IPS-20b (cell line): ENCODE measurements around the gene LITAF.

Experiments used
- H3K27ac ChIP-seq: one replicate; pipeline ENCODE4 v1.5.1; 2013; ENCODE audit warnings: low read length
- H3K27me3 ChIP-seq: 2 replicates; pipeline ENCODE4 v1.6.1; 2013; ENCODE audit warnings: mild to moderate bottlenecking, low read length, inconsistent platforms; ENCODE audit not compliant: insufficient read depth
- H3K36me3 ChIP-seq: 2 replicates; pipeline ENCODE4 v1.6.1; 2013; ENCODE audit warnings: low read depth, mild to moderate bottlenecking, inconsistent platforms, low read length, moderate library complexity; ENCODE audit not compliant: insufficient read depth
- H3K4me1 ChIP-seq: 2 replicates; pipeline ENCODE4 v1.6.1; 2013; ENCODE audit warnings: mild to moderate bottlenecking, control low read depth, inconsistent platforms, low read length, moderate library complexity; ENCODE audit not compliant: insufficient read depth
- H3K4me3 ChIP-seq: 2 replicates; pipeline ENCODE4 v1.5.1; 2013; ENCODE audit warnings: mild to moderate bottlenecking, low read length, inconsistent platforms
- H3K9ac ChIP-seq: 2 replicates; pipeline ENCODE4 v1.6.1; 2013; ENCODE audit warnings: low read depth, mild to moderate bottlenecking, inconsistent platforms, low read length, moderate library complexity
- H3K9me3 ChIP-seq: 2 replicates; pipeline ENCODE4 v1.6.1; 2013; ENCODE audit warnings: mild to moderate bottlenecking, low read depth, low read length, inconsistent platforms; ENCODE audit not compliant: insufficient read depth

The LITAF gene

DNA sequence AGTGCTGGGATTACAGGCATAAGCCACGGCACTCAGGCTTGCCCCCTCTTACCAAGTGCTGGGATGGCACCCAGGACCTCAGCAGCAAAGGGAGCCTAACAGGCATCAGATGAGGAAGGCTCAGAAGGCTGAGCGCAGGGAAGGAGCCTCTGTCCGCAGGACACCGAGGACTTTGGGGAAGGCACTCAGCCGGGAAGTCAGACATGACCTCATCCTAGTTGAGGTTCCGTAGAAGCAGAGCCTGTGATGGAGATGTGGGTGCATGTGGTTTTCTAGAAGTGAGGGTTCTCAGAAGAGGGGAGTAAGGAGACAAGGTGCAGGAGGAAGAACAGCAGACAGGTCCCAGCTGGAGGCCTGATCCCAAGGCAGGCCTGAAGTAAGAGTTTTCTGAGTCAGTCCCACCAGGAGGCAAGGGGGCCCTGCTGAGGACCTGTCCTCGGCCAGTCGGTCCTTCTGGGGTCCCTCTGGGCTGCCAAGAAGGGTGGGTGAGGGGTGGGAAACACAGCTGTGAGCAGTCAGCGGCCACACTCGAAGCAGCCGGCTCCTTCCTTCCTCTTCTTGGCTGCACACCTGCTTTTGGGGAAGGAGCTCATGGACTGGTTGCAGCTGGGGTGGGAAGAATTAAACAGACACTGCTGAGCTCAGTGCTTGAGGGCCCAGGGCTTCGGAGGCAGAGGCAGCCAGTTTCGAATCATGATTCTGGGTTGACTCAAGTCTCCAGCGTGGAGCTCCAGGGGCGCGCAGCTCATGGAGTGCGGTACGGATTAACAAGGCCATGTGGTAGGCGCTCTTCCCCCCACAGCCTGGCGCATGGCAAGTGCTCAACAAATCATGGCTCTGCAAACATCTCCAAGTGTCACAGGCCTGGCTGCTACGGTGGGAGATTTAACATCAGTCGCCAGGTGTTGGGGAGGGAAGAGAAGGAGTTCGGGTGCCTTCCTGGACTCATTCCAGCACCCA is 42.6 kb upstream of the LITAF start:
- Histone ChIP-seq H3K36me3 (no peaks in the 10 kb centered on the region), H3K9ac (no peak overlapping the region), H3K27ac (no peak overlapping the region), H3K4me3 (no peak overlapping the region), H3K27me3 (no peaks in the 10 kb centered on the region), H3K9me3 (no peaks in the 10 kb centered on the region), H3K4me1 (no peaks in the 10 kb centered on the region)

DNA sequence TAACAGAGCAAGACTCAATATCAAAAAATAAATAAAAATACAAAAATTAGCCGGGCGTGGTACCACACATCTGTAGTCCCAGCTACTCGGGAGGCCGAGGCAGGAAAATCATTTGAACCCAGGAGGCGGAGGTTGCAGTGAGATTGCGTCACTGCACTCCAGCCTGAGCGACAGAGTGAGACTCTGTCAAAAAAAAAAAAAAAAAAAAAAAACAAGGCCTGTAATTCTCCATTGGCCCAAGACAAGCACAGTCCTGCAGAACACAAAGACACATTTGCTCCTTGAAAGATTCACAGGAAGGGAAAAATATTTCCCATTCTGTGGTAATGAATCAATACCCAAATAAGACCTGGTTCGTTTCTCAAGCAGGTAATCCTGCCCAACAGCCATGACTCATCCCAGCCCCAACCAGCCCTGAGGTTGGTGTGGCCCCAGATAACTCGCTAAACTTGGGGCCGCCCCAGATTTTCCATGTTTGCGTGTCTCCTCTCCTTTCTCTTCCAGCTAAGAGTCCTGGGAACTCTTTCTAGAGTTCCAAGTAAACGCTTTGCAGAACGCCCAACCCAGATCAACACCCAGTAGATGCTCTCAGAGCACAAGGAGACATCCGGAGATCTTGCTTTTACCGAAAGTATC is 41.2 kb upstream of the LITAF start:
- H3K36me3 ChIP-seq, result no peaks in the 10 kb centered on the region
- H3K9ac ChIP-seq, result no peak overlapping the region
- H3K27ac ChIP-seq, result no peak overlapping the region
- H3K9me3 ChIP-seq, result no peaks in the 10 kb centered on the region
- no peaks in the 10 kb centered on the region for H3K27me3 ChIP-seq
- H3K4me3 ChIP-seq, result no peak overlapping the region
- no peaks in the 10 kb centered on the region for H3K4me1 ChIP-seq

- H3K36me3 ChIP-seq, result no peaks in the 10 kb centered on the region
- no peak overlapping the region for H3K4me3 ChIP-seq
- H3K27ac ChIP-seq, result no peak overlapping the region
- no peaks in the 10 kb centered on the region for H3K4me1 ChIP-seq
- H3K27me3 ChIP-seq, result no peaks in the 10 kb centered on the region
- no peaks in the 10 kb centered on the region for H3K9me3 ChIP-seq
- H3K9ac ChIP-seq, result no peak overlapping the region
Measured at GRCh38 chr16:11627292-11627663, 40.6 kb upstream of the LITAF start.

DNA sequence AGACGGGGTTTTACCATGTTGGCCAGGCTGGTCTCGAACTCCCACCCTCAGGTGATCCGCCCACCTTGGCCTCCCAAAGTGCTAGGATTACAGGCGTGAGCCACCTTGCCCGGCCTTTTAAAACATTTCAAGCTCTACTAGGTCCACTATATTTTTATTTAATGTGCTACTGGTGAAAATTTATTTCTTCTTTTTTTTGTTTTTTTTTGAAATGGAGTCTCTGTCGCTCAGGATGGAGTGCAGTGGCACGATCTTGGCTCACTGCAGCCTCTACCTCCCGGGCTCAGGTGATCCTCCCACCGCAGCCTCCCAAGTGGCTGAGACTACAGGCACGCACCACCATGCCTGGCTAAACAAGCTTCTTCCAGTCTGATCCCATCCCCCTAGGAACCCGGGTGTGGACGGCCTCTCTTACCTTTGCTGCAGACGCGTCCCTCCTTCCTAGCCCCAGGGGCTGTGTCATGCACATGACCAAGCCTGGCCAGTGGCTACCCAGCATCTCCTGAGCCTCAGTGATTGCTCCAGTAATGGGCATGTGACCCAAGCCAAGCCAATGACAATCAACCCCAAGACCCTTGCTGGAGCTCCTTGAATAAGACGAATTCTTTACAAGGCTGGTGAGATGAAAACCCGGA is 40.1 kb upstream of the LITAF start:
- H3K36me3 ChIP-seq, result no peaks in the 10 kb centered on the region
- no peaks in the 10 kb centered on the region for H3K9me3 ChIP-seq
- H3K4me1 ChIP-seq, result no peaks in the 10 kb centered on the region
- H3K9ac ChIP-seq, result no peak overlapping the region
- H3K4me3 ChIP-seq, result no peak overlapping the region
- no peaks in the 10 kb centered on the region for H3K27me3 ChIP-seq
- H3K27ac ChIP-seq, result no peak overlapping the region

DNA sequence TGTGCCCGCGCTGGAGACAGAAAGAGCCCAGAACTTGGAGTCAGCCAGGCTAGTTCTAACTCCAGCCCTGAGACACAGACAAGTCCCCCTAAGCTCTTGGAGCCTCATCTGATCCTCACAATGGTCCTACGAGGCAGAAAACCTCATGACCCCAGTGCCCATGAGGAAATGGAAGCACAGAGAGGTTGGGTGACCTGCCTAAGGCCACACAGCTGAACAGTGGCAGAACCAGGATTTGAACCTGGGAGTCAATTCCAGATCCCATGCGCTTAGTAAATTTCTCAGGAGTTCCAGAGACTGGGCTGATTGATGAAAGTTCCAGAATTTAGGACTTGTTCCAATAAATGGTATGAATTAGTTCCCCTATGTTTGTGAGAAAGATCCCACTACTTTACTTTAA is 39.0 kb upstream of the LITAF start:
- no peaks in the 10 kb centered on the region for H3K27me3 ChIP-seq
- no peak overlapping the region for H3K4me3 ChIP-seq
- H3K36me3 ChIP-seq, result no peaks in the 10 kb centered on the region
- H3K9ac ChIP-seq, result no peak overlapping the region
- H3K9me3 ChIP-seq, result no peaks in the 10 kb centered on the region
- H3K27ac ChIP-seq, result no peak overlapping the region
- no peaks in the 10 kb centered on the region for H3K4me1 ChIP-seq

DNA sequence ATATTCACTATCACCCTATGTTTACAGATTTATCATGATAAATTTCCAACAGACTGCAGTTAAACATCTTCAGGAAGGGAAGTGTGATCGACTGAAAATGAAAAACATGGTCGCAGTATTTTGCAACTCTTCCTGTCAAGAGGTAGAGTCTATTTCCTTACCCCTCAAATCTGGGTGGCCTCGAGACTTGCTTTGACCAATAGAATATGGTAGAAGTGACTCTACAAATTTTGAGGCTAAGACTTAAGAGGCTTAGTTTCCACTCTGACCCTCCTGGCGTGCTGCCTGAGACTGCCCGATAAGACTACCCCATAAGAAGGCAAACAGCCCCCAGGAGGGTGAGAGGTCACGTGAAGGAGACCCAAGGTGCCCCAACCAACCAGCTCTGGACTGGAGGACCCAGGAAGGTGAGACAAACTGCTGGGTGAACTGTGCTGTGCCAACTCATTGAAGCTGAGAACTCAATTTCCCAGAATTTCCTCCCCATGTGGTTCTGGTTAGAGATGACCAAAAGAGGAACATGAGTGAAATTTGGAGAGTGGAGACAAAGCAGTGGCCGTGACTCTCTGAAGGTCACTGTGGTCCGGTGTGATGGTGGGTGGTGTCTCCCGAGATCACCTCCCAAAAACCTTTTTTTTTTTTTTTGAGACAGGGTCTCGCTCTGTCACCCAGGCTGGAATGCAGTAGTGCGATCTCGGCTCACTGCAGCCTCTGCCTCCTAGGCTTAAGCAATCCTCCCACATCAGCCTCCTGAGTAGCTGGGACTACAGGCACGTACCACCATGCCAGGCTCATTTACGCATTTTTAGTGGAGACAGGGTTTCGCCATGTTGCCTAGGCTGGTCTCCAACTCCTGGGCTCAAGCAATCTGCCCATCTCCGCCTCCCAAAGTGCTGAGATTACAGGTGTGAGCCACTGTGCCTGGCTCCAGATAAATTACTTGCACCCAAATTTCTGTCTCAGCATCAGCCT is 38.2 kb upstream of the LITAF start:
- Histone ChIP-seq H3K4me1 (no peaks in the 10 kb centered on the region), H3K9ac (no peak overlapping the region), H3K27ac (no peak overlapping the region), H3K27me3 (no peaks in the 10 kb centered on the region), H3K36me3 (no peaks in the 10 kb centered on the region), H3K4me3 (no peak overlapping the region), H3K9me3 (no peaks in the 10 kb centered on the region)

DNA sequence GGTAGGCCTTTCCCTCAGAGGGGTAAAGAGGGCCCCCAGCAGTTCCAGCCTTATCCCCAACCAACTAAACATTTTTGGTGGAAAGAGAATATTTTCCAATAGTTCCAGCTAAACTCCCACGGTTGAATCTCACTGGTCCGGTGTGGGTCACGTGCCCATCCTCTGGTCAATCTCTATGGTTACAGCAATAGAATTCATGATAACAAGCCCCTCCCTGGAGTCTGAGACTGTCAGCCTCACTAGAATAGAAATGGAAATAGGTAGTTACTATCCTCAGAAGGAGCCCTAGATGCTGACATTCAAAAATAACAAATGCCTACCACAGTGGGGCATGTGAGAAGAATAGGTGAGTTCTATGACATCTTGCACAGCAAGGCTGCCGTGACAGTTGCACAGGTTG is 37.5 kb upstream of the LITAF start:
- Histone ChIP-seq H3K4me1 (no peaks in the 10 kb centered on the region), H3K27ac (no peak overlapping the region), H3K9ac (no peak overlapping the region)

DNA sequence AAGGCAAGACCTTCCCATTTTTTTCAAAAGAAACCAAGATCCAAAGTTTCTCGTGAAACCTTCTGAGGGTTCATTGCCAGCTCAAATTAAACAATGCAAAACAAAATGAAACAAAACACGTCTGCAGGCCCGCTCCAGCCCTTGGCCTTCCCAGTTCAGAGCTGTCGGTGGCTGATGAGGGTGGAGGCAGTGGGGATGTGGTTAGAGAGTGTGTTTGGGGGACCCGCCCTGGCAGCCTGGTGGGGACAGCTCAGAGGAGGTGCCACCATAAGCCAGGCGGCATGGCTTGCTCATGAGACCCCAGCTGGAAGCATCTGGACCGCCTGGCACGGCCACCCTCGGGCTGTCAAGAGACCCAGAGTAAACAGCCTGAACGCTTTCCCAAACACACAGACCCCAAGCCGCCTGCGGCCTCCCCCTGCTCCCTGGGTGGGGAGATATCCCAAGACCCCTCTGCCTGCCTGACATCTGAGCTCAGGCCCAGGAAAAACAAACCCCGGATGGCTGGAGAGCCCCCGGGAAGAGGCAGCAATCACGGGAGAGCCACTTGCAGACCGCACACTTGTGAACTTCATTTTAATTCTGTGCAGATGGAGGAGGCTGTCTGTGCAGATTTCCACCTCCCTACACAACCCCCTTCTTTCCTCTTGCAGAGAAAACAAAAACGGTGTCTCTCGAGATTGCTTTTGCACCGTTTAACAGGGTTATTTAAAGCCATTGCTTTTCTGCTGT is 35.4 kb upstream of the LITAF start:
- no peaks in the 10 kb centered on the region for H3K9me3 ChIP-seq
- H3K36me3 ChIP-seq, result no peaks in the 10 kb centered on the region
- H3K4me3 ChIP-seq, result no peak overlapping the region
- H3K9ac ChIP-seq, result no peak overlapping the region
- no peaks in the 10 kb centered on the region for H3K4me1 ChIP-seq
- no peak overlapping the region for H3K27ac ChIP-seq
- H3K27me3 ChIP-seq, result no peaks in the 10 kb centered on the region

More for the DNA sequence above, 37.5 kb upstream of the LITAF start:
- no peaks in the 10 kb centered on the region for H3K9me3 ChIP-seq
- no peak overlapping the region for H3K4me3 ChIP-seq
- no peaks in the 10 kb centered on the region for H3K36me3 ChIP-seq
- no peaks in the 10 kb centered on the region for H3K27me3 ChIP-seq

DNA sequence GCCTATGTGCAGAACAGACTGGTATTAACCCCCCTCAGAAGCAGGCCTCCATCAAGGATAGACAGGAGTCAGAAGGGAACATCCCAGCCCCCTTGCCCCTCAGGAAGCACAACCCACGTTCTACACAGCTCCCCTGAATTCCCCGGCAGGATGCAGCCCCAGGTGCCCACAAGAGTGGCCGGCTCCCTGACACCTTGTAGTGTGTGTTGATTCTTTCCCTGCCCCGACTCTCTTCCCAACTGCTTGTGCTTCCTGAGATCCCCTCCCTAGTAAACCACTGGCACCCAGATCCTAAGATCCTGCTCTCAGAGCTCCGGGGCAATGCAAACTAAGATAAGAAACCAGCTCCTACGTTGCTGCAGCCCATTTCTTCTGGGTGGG is 34.8 kb upstream of the LITAF start:
- Histone ChIP-seq H3K4me3 (no peak overlapping the region), H3K27me3 (no peaks in the 10 kb centered on the region), H3K9me3 (no peaks in the 10 kb centered on the region), H3K4me1 (no peaks in the 10 kb centered on the region), H3K9ac (no peak overlapping the region), H3K36me3 (no peaks in the 10 kb centered on the region), H3K27ac (no peak overlapping the region)

GRCh38 chr16:11620243-11621003 is 33.7 kb upstream of the LITAF start:
- Histone ChIP-seq H3K9me3 (no peaks in the 10 kb centered on the region), H3K4me1 (peaks cover 6% of the 10 kb centered on the region; the same call in 1 of the 2 replicates), H3K9ac (no peak overlapping the region), H3K27ac (no peak overlapping the region), H3K4me3 (no peak overlapping the region), H3K36me3 (no peaks in the 10 kb centered on the region), H3K27me3 (no peaks in the 10 kb centered on the region)
